NCI-H524 treated with DMSO at 0.1 percent for 48 hours (cell line): ENCODE measurements around the gene RTCB.

Experiments
- DNase-seq: peaks from one replicate; lab custom pipeline; 2025; lab: John Stamatoyannopoulos, UW

Gene RTCB

GRCh38 chr22:32339190-32340012 lies 72.6 kb downstream of the RTCB start:
- no peak for DNase-seq

- DNase-seq, result no peak
These were observed 73.3 kb downstream of the RTCB start for GRCh38 chr22:32338757-32339156.
